Measurements from ENCODE around the gene CDH13.

- no peak for TF ChIP-seq CTCF (IDR thresholded peaks at IDR 0.05)
- TF ChIP-seq ZFX (IDR thresholded peaks at IDR 0.05; ENCODE audit: borderline replicate concordance): no peak
These were observed 1049.3 kb downstream of the CDH13 start for GRCh38 chr16:83676086-83676485.
